Cardiac fibroblast (primary cell): ENCODE results near the gene CHCHD6.

Experiments
- DNase-seq, 2 donors: peaks; one replicate each; pipeline versions ENCODE4 v3.0.0 to v3.0.0-alpha.2; 2010; ENCODE audit warnings: low read depth in 2 of 2
- H3K4me3 ChIP-seq, 2 donors: replicated peaks in 1 of 2; 1 replicate in 1 of 2; 2 replicates in 1 of 2; pipeline ENCODE4 v1.5.1; 2011; ENCODE audit warnings: low read depth in 2 of 2, low read length in 2 of 2, mild to moderate bottlenecking in 2 of 2, moderate library complexity in 1 of 2
- CTCF ChIP-seq: IDR thresholded peaks from one replicate; pipeline ENCODE4 v1.5.1; 2011; ENCODE audit warnings: low read depth, mild to moderate bottlenecking, low read length, inconsistent platforms

CHCHD6 gene

GRCh38 chr3:126964261-126964660 lies 260.2 kb downstream of the CHCHD6 start:
- DNase-seq: no peak
- TF ChIP-seq CTCF: no peak
- no peak overlapping the region for H3K4me3 ChIP-seq

GRCh38 chr3:126964950-126965349 lies 260.9 kb downstream of the CHCHD6 start:
- no peak for DNase-seq
- TF ChIP-seq CTCF: no peak
- no peak overlapping the region for H3K4me3 ChIP-seq

- DNase-seq: no peak
- H3K4me3 ChIP-seq: no peak overlapping the region
- TF ChIP-seq CTCF: no peak
Observed at GRCh38 chr3:126965526-126966080, 261.6 kb downstream of the CHCHD6 start.

- TF ChIP-seq CTCF: no peak
- DNase-seq: no peak
- no peak overlapping the region for H3K4me3 ChIP-seq
Observed at GRCh38 chr3:126967386-126967785, 263.3 kb downstream of the CHCHD6 start.

- H3K4me3 ChIP-seq: no peak overlapping the region
- DNase-seq: no peak
- no peak for TF ChIP-seq CTCF
Observed at GRCh38 chr3:126968391-126969390, 264.7 kb downstream of the CHCHD6 start.

- no peak overlapping the region for H3K4me3 ChIP-seq
- peak; percentile 14 to 81 for DNase-seq
- no peak for TF ChIP-seq CTCF
Observed at GRCh38 chr3:126969586-126969985, 265.5 kb downstream of the CHCHD6 start.
